ENCODE measurements around the gene LRIG1.

Gene LRIG1

DNA sequence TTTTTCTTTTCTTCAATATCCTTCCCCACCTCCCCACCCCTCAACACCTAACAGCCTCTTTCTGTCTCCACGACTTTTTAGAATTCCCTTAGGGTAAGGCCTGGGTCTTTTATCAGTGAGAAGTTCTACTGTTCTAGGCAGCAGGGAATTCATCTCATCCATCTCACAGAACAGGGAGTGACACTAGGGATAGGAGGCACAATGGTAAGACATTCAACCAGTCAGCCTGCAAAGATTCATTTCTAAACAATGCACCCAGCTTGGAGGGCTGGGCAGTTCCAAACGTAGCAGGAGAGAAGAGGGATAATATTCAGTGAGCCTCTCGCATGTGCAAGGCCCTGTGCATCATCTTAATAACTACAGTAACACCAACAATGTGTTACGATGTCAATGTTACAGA lies 43.6 kb downstream of the LRIG1 start:
- Histone ChIP-seq H4K20me1 (ENCODE audit: insufficient read depth) (peaks cover 14% of the 10 kb centered on the region), H3K79me2 (ENCODE audit: insufficient read depth, low read depth) (peaks cover 81% of the 10 kb centered on the region)
- TF ChIP-seq, protein P1, sequence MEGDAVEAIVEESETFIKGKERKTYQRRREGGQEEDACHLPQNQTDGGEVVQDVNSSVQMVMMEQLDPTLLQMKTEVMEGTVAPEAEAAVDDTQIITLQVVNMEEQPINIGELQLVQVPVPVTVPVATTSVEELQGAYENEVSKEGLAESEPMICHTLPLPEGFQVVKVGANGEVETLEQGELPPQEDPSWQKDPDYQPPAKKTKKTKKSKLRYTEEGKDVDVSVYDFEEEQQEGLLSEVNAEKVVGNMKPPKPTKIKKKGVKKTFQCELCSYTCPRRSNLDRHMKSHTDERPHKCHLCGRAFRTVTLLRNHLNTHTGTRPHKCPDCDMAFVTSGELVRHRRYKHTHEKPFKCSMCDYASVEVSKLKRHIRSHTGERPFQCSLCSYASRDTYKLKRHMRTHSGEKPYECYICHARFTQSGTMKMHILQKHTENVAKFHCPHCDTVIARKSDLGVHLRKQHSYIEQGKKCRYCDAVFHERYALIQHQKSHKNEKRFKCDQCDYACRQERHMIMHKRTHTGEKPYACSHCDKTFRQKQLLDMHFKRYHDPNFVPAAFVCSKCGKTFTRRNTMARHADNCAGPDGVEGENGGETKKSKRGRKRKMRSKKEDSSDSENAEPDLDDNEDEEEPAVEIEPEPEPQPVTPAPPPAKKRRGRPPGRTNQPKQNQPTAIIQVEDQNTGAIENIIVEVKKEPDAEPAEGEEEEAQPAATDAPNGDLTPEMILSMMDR (conservative IDR thresholded peaks at IDR 0.05; ENCODE audit: low read depth, low read length), result no peak

DNA sequence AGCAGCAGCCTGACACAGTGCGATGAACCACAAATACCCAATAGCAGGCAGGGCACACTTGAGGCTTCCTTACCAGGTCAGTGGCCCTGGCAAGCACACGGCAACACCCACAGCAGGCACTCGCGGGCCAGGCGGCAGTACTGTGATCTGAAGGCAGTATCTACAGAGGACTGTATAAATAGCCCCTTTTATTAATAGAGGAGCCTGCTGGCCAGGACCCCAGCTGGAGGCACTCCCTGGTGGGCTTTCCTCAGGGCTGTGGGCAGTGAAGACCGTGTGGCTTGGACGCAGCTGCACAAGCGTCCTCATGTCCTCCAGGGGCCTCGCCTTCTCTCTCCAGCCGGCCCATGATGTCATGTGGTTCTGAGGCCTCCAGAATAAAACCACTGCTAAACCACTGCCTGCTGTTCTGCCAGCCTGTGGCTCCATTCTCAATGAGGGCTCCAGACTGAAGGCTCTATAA lies 44.1 kb downstream of the LRIG1 start:
- peaks cover 14% of the 10 kb centered on the region for H4K20me1 ChIP-seq (ENCODE audit: insufficient read depth)
- TF ChIP-seq, protein P1 (conservative IDR thresholded peaks at IDR 0.05; ENCODE audit: low read depth, low read length), result no peak
- no peak overlapping the region for H3K27ac ChIP-seq
- no peak overlapping the region for H2AFZ ChIP-seq (ENCODE audit: low read depth)
- no peaks in the 10 kb centered on the region for H3K36me3 ChIP-seq (ENCODE audit: insufficient read depth)
- no peak overlapping the region for H3K4me3 ChIP-seq (IDR thresholded peaks at IDR 0.05; ENCODE audit: insufficient read depth, low read depth, low read length)
- H3K4me1 ChIP-seq (ENCODE audit: low read depth, poor library complexity, severe bottlenecking), result peaks cover 49% of the 10 kb centered on the region
- no peak overlapping the region for H3K4me2 ChIP-seq
- H3K27me3 ChIP-seq (ENCODE audit: insufficient read depth, low read depth), result no peaks in the 10 kb centered on the region
- H3K9ac ChIP-seq, result no peak overlapping the region
- peaks cover 80% of the 10 kb centered on the region for H3K79me2 ChIP-seq (ENCODE audit: insufficient read depth, low read depth)

More for the DNA sequence above, 43.6 kb downstream of the LRIG1 start:
- Histone ChIP-seq H3K27ac (no peak overlapping the region), H3K36me3 (ENCODE audit: insufficient read depth) (no peaks in the 10 kb centered on the region), H3K4me1 (ENCODE audit: low read depth, poor library complexity, severe bottlenecking) (peaks cover 49% of the 10 kb centered on the region), H3K27me3 (ENCODE audit: insufficient read depth, low read depth) (no peaks in the 10 kb centered on the region), H3K4me2 (no peak overlapping the region), H3K9ac (no peak overlapping the region), H2AFZ (ENCODE audit: low read depth) (no peak overlapping the region), H3K4me3 (IDR thresholded peaks at IDR 0.05; ENCODE audit: insufficient read depth, low read depth, low read length) (no peak overlapping the region)

DNA sequence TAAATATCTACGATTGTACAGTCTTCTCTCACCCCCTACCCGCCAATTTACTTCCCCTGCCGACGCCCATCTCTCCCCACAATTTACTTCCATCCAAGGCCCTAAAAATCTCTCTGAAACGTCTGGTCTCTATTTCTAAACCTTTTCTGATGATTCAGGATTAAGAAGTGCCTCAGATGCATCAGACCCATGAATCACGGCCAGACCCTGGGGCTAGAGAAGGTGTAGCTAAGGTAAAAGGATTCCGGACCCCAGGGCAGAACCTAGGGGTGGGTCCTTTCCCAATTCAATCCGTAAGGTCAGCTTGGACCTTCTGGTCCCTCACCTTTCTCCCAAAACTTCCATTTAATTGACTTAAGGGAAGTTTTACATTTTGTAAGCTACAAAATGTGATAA lies 46.4 kb downstream of the LRIG1 start:
- no peak overlapping the region for H3K9ac ChIP-seq

DNA sequence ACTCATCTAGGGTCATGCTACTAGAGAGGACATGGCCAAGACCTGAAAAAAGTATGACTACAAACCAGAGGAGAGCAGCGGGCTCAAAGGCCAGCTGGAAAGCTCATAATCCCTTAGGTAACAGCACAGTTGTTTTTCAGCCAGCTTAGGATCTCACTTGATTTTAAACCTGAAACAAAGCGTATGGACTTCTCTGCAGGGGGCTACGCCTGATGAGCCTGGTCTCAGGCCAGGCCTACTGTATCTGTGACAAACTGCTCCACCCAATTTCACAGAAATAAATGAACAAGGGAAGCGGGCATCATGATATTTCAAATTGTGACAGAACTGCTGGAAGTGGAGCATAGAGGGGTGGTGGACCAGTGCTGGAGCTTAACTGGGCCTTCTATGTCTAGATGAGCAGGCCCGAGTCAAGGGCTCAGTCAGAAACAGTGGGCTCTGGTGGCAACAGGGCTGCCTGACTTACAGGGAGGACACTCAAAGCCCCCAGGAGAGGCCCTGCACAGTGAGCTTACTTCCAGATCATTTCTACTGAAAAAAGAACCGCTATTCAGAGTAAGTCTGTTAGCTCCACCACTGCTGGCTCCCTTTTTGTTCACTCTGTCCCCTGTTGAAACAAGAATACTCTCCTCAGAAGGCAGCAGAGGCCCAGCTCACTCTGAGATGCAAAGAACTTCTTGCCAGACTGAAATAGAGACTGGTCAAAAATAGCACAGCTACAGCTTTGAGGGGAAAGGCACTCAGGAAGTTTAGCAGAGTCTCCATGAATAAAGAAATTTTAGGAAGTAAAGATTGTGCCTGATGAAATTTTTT lies 47.0 kb downstream of the LRIG1 start:
- Histone ChIP-seq H3K27me3 (ENCODE audit: insufficient read depth, low read depth) (no peaks in the 10 kb centered on the region), H3K36me3 (ENCODE audit: insufficient read depth) (no peaks in the 10 kb centered on the region), H3K4me3 (IDR thresholded peaks at IDR 0.05; ENCODE audit: insufficient read depth, low read depth, low read length) (no peak overlapping the region), H4K20me1 (ENCODE audit: insufficient read depth) (peaks cover 14% of the 10 kb centered on the region), H3K27ac (no peak overlapping the region), H3K9ac (no peak overlapping the region), H2AFZ (ENCODE audit: low read depth) (no peak overlapping the region), H3K4me1 (ENCODE audit: low read depth, poor library complexity, severe bottlenecking) (peaks cover 58% of the 10 kb centered on the region), H3K79me2 (ENCODE audit: insufficient read depth, low read depth) (peaks cover 89% of the 10 kb centered on the region), H3K4me2 (no peak overlapping the region)
- TF ChIP-seq, protein P1 (conservative IDR thresholded peaks at IDR 0.05; ENCODE audit: low read depth, low read length), result no peak

More for the DNA sequence above, 46.4 kb downstream of the LRIG1 start:
- Histone ChIP-seq H3K4me3 (IDR thresholded peaks at IDR 0.05; ENCODE audit: insufficient read depth, low read depth, low read length) (no peak overlapping the region), H3K27me3 (ENCODE audit: insufficient read depth, low read depth) (no peaks in the 10 kb centered on the region), H3K79me2 (ENCODE audit: insufficient read depth, low read depth) (peaks cover 83% of the 10 kb centered on the region), H3K4me1 (ENCODE audit: low read depth, poor library complexity, severe bottlenecking) (peaks cover 58% of the 10 kb centered on the region), H2AFZ (ENCODE audit: low read depth) (no peak overlapping the region), H4K20me1 (ENCODE audit: insufficient read depth) (peaks cover 14% of the 10 kb centered on the region), H3K4me2 (no peak overlapping the region), H3K36me3 (ENCODE audit: insufficient read depth) (no peaks in the 10 kb centered on the region), H3K27ac (no peak overlapping the region)
- TF ChIP-seq, protein P1 (conservative IDR thresholded peaks at IDR 0.05; ENCODE audit: low read depth, low read length), result no peak

Data from KMS-11 (cell line).